Body of pancreas (tissue), 4 donors: ENCODE results near the gene C9orf72.

Experiments used
- POLR2A ChIP-seq, 3 donors: fragments of 450-650 bp; IDR thresholded peaks; one replicate each; pipeline ENCODE4 v1.6.1; 2016; ENCODE audit warnings: antibody characterized with exemption in 3 of 3, mild to moderate bottlenecking in 2 of 3
- TF ChIP-seq, protein P1 (sequence below), 7 experiments: fragments of 450-650 bp in 4 of 7; fragments of 200-600 bp in 3 of 7; sonication (generic) in 3 of 7; IDR thresholded peaks; one replicate each; pipeline ENCODE4 v1.5.1; 2016 to 2019; ENCODE audit warnings: antibody characterized with exemption in 7 of 7

DNA sequence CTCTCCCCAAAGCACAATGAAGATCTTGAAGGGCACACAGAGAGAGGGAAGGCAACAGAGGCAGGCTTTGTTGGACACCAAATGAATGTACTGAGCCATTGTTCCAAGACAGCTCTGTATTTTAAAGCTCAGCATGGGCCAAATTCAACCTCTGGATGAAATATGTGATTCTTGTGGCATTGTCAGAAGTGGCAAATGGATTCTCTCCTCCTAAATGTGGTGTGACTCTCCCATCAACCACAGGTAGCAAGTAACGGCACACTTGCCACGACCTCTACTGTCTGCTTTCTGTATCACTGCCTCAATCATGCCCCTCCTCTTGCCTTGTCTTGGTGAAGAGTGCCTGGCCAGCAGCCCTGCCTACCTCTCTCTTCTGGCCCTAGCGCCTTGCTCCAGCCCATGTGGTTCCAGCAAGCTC lies 37.6 kb downstream of the C9orf72 start:
- TF ChIP-seq, protein P1, sequence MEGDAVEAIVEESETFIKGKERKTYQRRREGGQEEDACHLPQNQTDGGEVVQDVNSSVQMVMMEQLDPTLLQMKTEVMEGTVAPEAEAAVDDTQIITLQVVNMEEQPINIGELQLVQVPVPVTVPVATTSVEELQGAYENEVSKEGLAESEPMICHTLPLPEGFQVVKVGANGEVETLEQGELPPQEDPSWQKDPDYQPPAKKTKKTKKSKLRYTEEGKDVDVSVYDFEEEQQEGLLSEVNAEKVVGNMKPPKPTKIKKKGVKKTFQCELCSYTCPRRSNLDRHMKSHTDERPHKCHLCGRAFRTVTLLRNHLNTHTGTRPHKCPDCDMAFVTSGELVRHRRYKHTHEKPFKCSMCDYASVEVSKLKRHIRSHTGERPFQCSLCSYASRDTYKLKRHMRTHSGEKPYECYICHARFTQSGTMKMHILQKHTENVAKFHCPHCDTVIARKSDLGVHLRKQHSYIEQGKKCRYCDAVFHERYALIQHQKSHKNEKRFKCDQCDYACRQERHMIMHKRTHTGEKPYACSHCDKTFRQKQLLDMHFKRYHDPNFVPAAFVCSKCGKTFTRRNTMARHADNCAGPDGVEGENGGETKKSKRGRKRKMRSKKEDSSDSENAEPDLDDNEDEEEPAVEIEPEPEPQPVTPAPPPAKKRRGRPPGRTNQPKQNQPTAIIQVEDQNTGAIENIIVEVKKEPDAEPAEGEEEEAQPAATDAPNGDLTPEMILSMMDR (IDR thresholded peaks at IDR 0.05), result peak in 1 of 7 experiments; percentile 6
- no peak for TF ChIP-seq POLR2A (IDR thresholded peaks at IDR 0.05)
